T-helper 1 cell treated with Interleukin-12 subunit alpha and Interleukin-12 subunit beta and Interleukin-4 antibody, amounts not matched to agents 30 ng/mL and 1 ng/mL, for 36 hours (primary cell): ENCODE measurements around the gene XPO6. TPM values are rescaled to one million over a fixed set of nuclear protein-coding genes. Genes with fewer than 3 reads are reported as not detected.

ENCODE experiments used
- intact Hi-C: fragments of 100-400 bp; cut with micrococcal nuclease; formaldehyde crosslinking; loops from one replicate; pipeline ENCODE4 v1.15.1; 2024
- total RNA-seq: library from RNA; stranded (reverse); gene quantifications from 2 replicates; pipeline ENCODE4 v1.2.3, GENCODE V29; 2022

The XPO6 gene
- total RNA-seq, 1 donor from 2014 or later = 207 TPM

GRCh38 chr16:28096983-28097899, 114.5 kb downstream of the XPO6 start:
- intact Hi-C loops = no loop called here

GRCh38 chr16:28093385-28093725, 118.4 kb downstream of the XPO6 start:
- intact Hi-C loops = no loop called here

- intact Hi-C loops = no loop called here
Observed at GRCh38 chr16:28092721-28093384, 118.9 kb downstream of the XPO6 start.

- intact Hi-C loops = no loop called here
Observed at GRCh38 chr16:28091656-28092055, 120.1 kb downstream of the XPO6 start.

- intact Hi-C loops = no loop called here
Observed at GRCh38 chr16:28090646-28091377, 121.0 kb downstream of the XPO6 start.

DNA sequence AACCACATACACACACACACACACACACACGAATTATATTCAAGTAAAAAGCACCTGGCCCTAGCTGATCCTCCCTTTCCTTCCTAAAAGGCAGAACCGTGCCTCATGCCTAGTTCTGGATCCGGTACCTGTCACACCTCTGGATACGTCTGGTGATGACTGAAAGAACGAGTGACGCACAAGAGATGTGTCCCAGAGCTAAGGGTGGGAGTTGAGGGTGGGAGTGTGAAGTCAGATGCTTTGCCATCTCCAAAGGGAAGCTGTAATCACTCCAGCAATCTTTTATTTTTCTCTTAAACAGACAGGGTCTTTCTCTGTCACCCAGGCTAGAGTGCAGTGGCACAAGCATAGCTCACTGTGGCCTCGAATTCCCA, 121.8 kb downstream of the XPO6 start:
- intact Hi-C loops = no loop called here

DNA sequence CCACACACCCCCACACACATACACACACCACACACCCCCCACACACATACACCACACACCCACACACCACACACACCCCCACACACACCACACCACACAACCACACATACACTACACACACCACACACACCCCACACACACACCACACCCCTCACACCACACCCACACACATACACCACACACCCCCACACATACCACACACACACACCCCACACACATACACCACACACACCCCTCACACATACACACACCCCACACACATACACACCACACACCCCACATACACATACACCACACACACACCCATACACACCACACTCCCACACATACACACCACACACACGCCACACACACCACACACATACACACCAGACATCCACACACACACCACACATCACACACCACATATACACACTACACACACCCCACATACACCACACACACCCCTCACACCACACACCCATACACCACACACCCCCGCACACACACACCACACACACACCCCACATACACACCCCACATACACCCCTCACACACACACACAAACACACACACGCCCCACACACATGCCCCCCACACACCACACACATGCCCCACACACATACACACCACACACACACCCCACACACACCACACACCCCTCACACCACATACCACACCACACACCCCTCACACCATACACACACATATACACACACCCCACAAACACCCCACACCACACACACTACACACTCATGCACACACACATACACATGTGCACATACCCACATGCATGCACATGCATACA, 122.4 kb downstream of the XPO6 start:
- intact Hi-C loops = no loop called here

- intact Hi-C loops = no loop called here
Observed at GRCh38 chr16:28087675-28088300, 124.0 kb downstream of the XPO6 start.

- intact Hi-C loops = no loop called here
Observed at GRCh38 chr16:28087140-28087660, 124.6 kb downstream of the XPO6 start.

DNA sequence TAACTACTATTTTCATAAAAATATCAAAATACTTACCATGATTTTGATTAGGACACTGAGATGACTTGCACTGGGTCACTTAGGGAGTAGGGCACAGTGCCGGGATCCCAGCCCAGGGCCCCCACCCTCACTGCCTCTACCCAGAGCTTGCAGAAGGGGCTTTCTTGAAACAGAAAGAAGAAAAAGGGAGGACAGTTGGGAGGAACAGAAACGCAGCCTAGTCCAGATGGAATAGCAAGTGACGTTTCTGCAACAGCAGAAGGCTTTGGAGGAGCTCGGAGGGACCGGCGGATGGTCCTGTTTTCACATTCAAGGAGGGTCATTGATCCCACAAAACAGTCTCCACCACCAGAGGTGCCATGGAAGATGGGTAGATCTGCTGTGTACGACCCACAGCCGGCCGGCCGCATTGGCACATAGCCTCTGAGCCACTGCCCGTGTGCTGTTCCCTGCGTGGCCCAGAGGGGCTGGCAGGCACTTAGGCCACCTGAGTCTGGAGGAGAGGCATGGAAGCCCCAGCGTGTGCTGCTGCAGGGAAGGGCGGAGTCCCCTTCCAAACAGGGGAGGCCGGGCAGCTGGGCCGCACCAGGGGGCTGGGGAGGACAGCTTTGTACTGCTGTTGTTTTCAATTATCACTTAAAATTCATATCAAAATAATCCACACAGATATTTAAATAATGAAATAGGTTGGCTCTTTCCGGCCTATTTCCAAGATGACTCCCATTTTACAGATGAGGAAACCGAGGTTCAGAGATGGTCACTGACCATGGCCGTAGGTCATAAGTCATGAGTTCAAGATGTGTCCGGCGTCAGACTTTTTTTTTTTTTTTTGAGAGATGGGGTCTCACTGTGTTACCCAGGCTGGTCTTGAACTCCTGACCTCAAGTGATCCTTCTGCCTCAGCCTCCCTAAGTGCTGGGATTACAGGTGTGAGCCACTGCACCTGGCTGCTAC, 125.3 kb downstream of the XPO6 start:
- intact Hi-C loops = no loop called here

DNA sequence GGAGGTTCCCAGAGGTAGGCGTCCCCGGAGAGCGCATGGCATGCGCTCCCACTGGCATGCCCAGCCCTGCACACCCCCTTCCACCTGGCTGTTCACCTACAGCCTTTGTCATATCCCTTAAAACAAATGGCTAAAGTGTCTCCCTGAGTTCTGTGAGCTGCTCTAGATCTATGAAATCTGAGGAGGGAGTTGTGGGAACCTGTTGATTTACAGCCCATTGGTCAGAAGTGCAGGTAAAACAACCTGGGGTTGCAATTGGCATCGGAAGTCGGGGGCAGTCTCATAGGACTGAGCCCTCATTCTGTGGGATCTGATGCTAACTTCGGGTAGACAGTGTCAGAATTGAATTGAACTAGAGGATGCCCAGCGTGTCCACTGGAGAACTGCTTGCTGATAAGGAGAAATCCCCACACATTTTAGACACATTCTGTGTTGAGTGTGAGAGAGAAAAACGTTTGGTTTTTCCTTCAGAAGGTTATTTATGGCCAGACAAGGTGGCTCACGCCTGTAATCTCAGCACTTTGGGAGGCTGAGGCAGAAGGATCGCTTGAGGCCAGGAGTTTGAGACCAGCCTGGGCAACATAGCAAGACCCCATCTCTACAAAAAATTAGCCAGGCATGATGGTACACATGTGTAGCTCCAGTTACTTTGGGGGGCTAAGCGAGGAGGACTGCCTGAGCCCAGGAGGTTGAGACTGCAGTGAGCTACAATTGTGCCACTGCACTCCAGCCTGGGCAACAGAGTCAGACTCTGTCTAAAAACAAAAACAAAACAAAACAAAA, 126.2 kb downstream of the XPO6 start:
- intact Hi-C loops = no loop called here

GRCh38 chr16:28084209-28084608, 127.6 kb downstream of the XPO6 start:
- intact Hi-C loops = no loop called here

DNA sequence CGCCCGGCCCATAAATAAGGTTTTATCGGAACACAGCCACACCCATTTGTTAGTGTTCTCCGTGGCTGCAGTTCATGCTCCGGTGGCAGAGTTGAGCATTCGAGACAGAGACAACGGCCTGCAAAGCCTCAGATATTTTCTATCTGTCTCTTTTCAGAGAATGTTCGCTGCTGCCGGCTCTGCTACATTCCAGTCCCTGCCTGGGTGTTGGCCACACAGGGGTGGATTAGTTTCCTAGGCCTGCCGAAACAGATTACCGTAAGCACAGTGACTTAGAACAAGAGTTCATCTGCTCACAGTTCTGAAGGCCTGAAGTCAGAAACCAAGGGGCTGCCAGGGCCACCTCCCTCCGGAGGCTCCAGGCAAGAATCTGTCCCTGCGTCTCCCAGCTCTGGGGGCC, 129.1 kb downstream of the XPO6 start:
- intact Hi-C loops = no loop called here

DNA sequence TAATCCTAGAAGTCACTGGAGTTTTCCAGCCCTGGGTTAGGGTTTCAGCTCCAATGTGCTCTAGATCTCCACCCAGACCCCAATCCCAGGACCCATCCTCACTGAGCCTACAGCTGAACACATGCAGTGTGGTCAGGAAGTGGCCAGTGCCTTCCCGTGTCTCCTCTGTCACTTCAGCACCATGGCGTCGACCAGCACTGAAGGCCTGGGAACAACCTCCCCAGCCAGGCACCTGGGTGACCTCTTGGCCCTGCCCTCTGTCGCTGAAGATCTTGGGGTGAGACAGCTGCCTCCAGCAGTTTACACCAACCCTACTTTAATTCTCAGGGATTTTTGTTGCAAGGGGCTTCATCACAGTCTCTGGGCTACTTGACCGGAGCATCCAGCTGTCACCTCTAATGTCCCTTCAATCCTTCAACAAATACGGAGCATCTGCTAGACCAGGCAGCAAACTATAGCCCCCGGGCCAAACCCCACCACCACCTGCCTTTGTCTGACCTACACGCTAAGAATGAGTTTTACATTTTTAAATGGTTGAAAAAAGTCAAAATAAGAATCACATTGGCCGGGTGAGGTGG, 130.3 kb downstream of the XPO6 start:
- intact Hi-C loops = no loop called here

- intact Hi-C loops = no loop called here
Observed at GRCh38 chr16:28078261-28078660, 133.5 kb downstream of the XPO6 start.

GRCh38 chr16:28073836-28074235, 137.9 kb downstream of the XPO6 start:
- intact Hi-C loops = loop anchor here (5.0 kb wide), 1 partner anchor 82 kb away; no protein-coding TSS in a partner anchor

DNA sequence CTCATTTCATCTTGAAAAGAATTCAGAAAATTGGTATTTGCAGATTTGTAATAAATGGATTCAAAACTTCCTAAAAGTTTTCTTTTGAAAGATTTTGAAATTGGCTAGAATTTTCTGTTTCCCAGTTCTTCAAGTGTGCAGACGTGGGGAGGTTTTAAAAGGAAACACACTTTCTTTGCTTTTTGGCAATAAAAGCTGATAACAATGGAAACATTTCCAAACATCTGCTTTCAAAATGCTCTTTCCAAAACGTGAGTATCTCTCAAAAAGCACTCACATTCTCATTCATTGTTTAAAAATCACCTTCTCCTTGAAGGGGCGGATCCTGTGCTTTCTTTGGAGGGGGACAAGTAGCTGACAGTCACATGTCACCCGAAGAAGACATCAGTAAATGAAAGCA, 139.7 kb downstream of the XPO6 start:
- intact Hi-C loops = loop anchor here (5.0 kb wide), 1 partner anchor 80 kb away; no protein-coding TSS in a partner anchor
